Activated T-cell treated with anti-CD3 and anti-CD28 coated beads for 4 hours (primary cell): ENCODE measurements around the gene SOX11.

ENCODE experiments used
- DNase-seq: peaks from one replicate; pipeline ENCODE4 v3.0.0-alpha.2; 2020

SOX11 gene

GRCh38 chr2:5725072-5725471 lies 32.9 kb downstream of the SOX11 start:
- no peak for DNase-seq

- DNase-seq = no peak
Observed at GRCh38 chr2:5725794-5726463, 33.7 kb downstream of the SOX11 start.

- no peak for DNase-seq
Observed at GRCh38 chr2:5727235-5727634, 35.1 kb downstream of the SOX11 start.

- DNase-seq = no peak
Observed at GRCh38 chr2:5729416-5729815, 37.2 kb downstream of the SOX11 start.

- DNase-seq = no peak
Observed at GRCh38 chr2:5730386-5730785, 38.2 kb downstream of the SOX11 start.

- DNase-seq = no peak
Observed at GRCh38 chr2:5734859-5735520, 42.8 kb downstream of the SOX11 start.

GRCh38 chr2:5735521-5735861 lies 43.3 kb downstream of the SOX11 start:
- DNase-seq = no peak

GRCh38 chr2:5736050-5736449 lies 43.9 kb downstream of the SOX11 start:
- DNase-seq = no peak

- DNase-seq = no peak
Observed at GRCh38 chr2:5736886-5737285, 44.7 kb downstream of the SOX11 start.

- DNase-seq = no peak
Observed at GRCh38 chr2:5740053-5740452, 47.9 kb downstream of the SOX11 start.

- DNase-seq = no peak
Observed at GRCh38 chr2:5740817-5741216, 48.6 kb downstream of the SOX11 start.

GRCh38 chr2:5741242-5741641 lies 49.1 kb downstream of the SOX11 start:
- no peak for DNase-seq

GRCh38 chr2:5742126-5742525 lies 49.9 kb downstream of the SOX11 start:
- no peak for DNase-seq

- DNase-seq = no peak
Observed at GRCh38 chr2:5748391-5748790, 56.2 kb downstream of the SOX11 start.

GRCh38 chr2:5748946-5749345 lies 56.8 kb downstream of the SOX11 start:
- no peak for DNase-seq

- no peak for DNase-seq
Observed at GRCh38 chr2:5749347-5749746, 57.2 kb downstream of the SOX11 start.
